Lower leg skin (tissue), 4 donors: ENCODE measurements around the gene ACTN4. TPM values are rescaled to one million over a fixed set of nuclear protein-coding genes. Genes with fewer than 3 reads are reported as not detected.
"Not testable (repeated sequence)": the region's sequence is repeated elsewhere in the genome, so short reads cannot be mapped to it uniquely, and the experiment has no call there.

ENCODE experiments used
- DNase-seq, 2 donors: peaks; one replicate each; pipeline ENCODE4 v3.0.0-alpha.2; 2019; ENCODE audit warnings: low spot score in 2 of 2
- H3K4me3 ChIP-seq: fragments of 200-600 bp; sonication (generic); 2 replicates; pipeline ENCODE4 v1.5.1; 2017; ENCODE audit warnings: mild to moderate bottlenecking, low read depth; ENCODE audit not compliant: poor library complexity, severe bottlenecking
- CTCF ChIP-seq, 3 donors: fragments of 450-650 bp; IDR thresholded peaks; one replicate each; pipeline ENCODE4 v1.5.1; 2016; ENCODE audit warnings: antibody characterized with exemption in 3 of 3, mild to moderate bottlenecking in 3 of 3, moderate library complexity in 2 of 3
- POLR2A ChIP-seq, 2 donors: fragments of 450-650 bp; IDR thresholded peaks; one replicate each; pipeline ENCODE4 v1.6.1; 2016 to 2017; ENCODE audit warnings: antibody characterized with exemption in 2 of 2, mild to moderate bottlenecking in 1 of 2, moderate library complexity in 1 of 2
- WGBS, 2 donors: methylation state at CpG; one replicate each; pipeline ENCODE4 v1.1.5; 2018; 5-methylcytosine and 5-hydroxymethylcytosine counted together
- intact Hi-C: fragments of 100-400 bp; cut with DNase I; formaldehyde crosslinking; loops from one replicate; pipeline ENCODE4 v1.15.0; 2023; ENCODE audit warnings: low total_unique reads
- total RNA-seq, 4 donors: library from RNA; depleted of rRNA; stranded (reverse); fragments of >200 nt; gene quantifications; one replicate each; pipeline ENCODE4 v1.1.0, GENCODE V29; 2016

ACTN4 gene
- total RNA-seq, 4 donors from 2014 or later: 411 to 572 (median 469) TPM

GRCh38 chr19:38743394-38744297 lies 96.2 kb downstream of the ACTN4 start:
- intact Hi-C loops: no loop called here
- DNase-seq: no peak
- no peak overlapping the region for H3K4me3 ChIP-seq
- WGBS, 2 donors: 74 to 84% methylated on average over 18 to 19 of the region's 20 CpGs
- TF ChIP-seq CTCF (IDR thresholded peaks at IDR 0.05) (no peak), POLR2A (IDR thresholded peaks at IDR 0.05) (no peak)

- no peak for DNase-seq
- intact Hi-C loops: no loop called here
- WGBS, 2 donors: 72 to 82% methylated on average over 10 of the region's 10 CpGs
Observed at GRCh38 chr19:38744298-38744681, 96.8 kb downstream of the ACTN4 start, which contains the start of gene CAPN12. Gene CAPN12 (minus strand): TSS chr19:38744474. CDS start chr19:38744165, 309 bp downstream.

GRCh38 chr19:38744874-38745273 lies 97.4 kb downstream of the ACTN4 start:
- DNase-seq: no peak
- H3K4me3 ChIP-seq: no peak overlapping the region
- intact Hi-C loops: no loop called here
- TF ChIP-seq CTCF (IDR thresholded peaks at IDR 0.05) (no peak), POLR2A (IDR thresholded peaks at IDR 0.05) (no peak)
- 74% methylated on average over 6 of the region's 6 CpGs for WGBS, 2 donors

More at GRCh38 chr19:38744298-38744681, 96.8 kb downstream of the ACTN4 start, which contains the start of gene CAPN12:
- no peak within 1 kb of the TSS for H3K4me3 ChIP-seq
- TF ChIP-seq CTCF (IDR thresholded peaks at IDR 0.05) (no peak), POLR2A (IDR thresholded peaks at IDR 0.05) (no peak)

- 84 to 86% methylated on average over 6 to 7 of the region's 7 CpGs for WGBS, 2 donors
- intact Hi-C loops: no loop called here
- TF ChIP-seq CTCF (IDR thresholded peaks at IDR 0.05) (no peak), POLR2A (IDR thresholded peaks at IDR 0.05) (no peak)
- no peak overlapping the region for H3K4me3 ChIP-seq
- DNase-seq: no peak
Observed at GRCh38 chr19:38745316-38745715, 97.9 kb downstream of the ACTN4 start.

GRCh38 chr19:38753783-38754182 lies 106.3 kb downstream of the ACTN4 start:
- WGBS, 2 donors: 75 to 91% methylated on average over 3 of the region's 3 CpGs
- intact Hi-C loops: not testable (repeated sequence)

GRCh38 chr19:38754196-38754595 lies 106.7 kb downstream of the ACTN4 start:
- WGBS, 2 donors: 86% methylated on average over 1 of the region's 2 CpGs; no CpG with 5 or more reads in 1 of the 2 donors
- H3K4me3 ChIP-seq, intact Hi-C loops, DNase-seq: not testable (repeated sequence)

More at GRCh38 chr19:38753783-38754182, 106.3 kb downstream of the ACTN4 start:
- not testable (repeated sequence) for DNase-seq, H3K4me3 ChIP-seq
